ENCODE measurements around the gene MRPL19. TPM values are rescaled to one million over a fixed set of nuclear protein-coding genes. Genes with fewer than 3 reads are reported as not detected.

The MRPL19 gene
- polyA plus RNA-seq, 3 donors: 4.5 to 25.0 (median 25.0) TPM

- H2AFZ ChIP-seq (ENCODE audit: insufficient read depth, low read depth, low read length, poor library complexity, severe bottlenecking): no peak overlapping the region
- H3K9ac ChIP-seq (ENCODE audit: insufficient read depth, low read length, poor library complexity, severe bottlenecking): no peak overlapping the region
- no peaks in the 10 kb centered on the region for H4K20me1 ChIP-seq (ENCODE audit: insufficient read depth, low read length)
- WGBS (ENCODE audit: insufficient coverage): 100% methylated on average over 1 of the region's 4 CpGs
- H3K4me1 Mint-ChIP-seq: no peaks in the 10 kb centered on the region
- peaks cover 0 to 7% of the 10 kb centered on the region in 2 donors for H3K9me3 ChIP-seq (replicated peaks in 1 of 2; ENCODE audit: control insufficient read depth in 1 of 2, insufficient read depth in 1 of 2, low read length in 2 of 2)
- no peaks in the 10 kb centered on the region for H3K79me2 ChIP-seq (ENCODE audit: insufficient read depth, low read length)
- H3K4me2 ChIP-seq (replicated peaks; ENCODE audit: extremely low read depth, low read length, poor library complexity, severe bottlenecking): no peak overlapping the region
- no peak overlapping the region for H3K4me3 ChIP-seq (replicated peaks in 1 of 3; ENCODE audit: low read depth in 2 of 3, low read length in 3 of 3)
- intact Hi-C loops (cut with micrococcal nuclease): no loop called here
- H3K4me1 ChIP-seq (ENCODE audit: control insufficient read depth in 1 of 2, insufficient read depth in 2 of 2, low read length in 2 of 2): no peaks in the 10 kb centered on the region
- peaks cover 0 to 13% (median 6%) of the 10 kb centered on the region in 7 donors for H3K9me3 Mint-ChIP-seq
- no peak overlapping the region for H3K4me3 Mint-ChIP-seq
- H3K36me3 ChIP-seq (replicated peaks in 1 of 2; ENCODE audit: control insufficient read depth in 1 of 2, insufficient read depth in 2 of 2, low read length in 2 of 2): no peaks in the 10 kb centered on the region
- no peak overlapping the region for H3K27ac ChIP-seq (ENCODE audit: low read depth in 1 of 2, low read length in 2 of 2)
- TF ChIP-seq CTCF (IDR thresholded peaks at IDR 0.05): no peak
- H3K27ac Mint-ChIP-seq: no peak overlapping the region
- no peak for DNase-seq
- peaks cover 0 to 4% (median 3%) of the 10 kb centered on the region in 3 donors for H3K27me3 Mint-ChIP-seq (ENCODE audit: low read depth in 3 of 3)
- H3K27me3 ChIP-seq (ENCODE audit: control insufficient read depth in 2 of 2, insufficient read depth in 2 of 2, low read length in 2 of 2): no peaks in the 10 kb centered on the region
- H3K36me3 Mint-ChIP-seq: no peaks in the 10 kb centered on the region
Observed at GRCh38 chr2:75736276-75736675, 89.7 kb downstream of the MRPL19 start.

- peaks cover 0 to 14% (median 6%) of the 10 kb centered on the region in 7 donors for H3K9me3 Mint-ChIP-seq
- Histone ChIP-seq H3K27ac (ENCODE audit: low read depth in 1 of 2, low read length in 2 of 2) (no peak overlapping the region), H3K27me3 (ENCODE audit: control insufficient read depth in 2 of 2, insufficient read depth in 2 of 2, low read length in 2 of 2) (no peaks in the 10 kb centered on the region), H4K20me1 (ENCODE audit: insufficient read depth, low read length) (no peaks in the 10 kb centered on the region), H3K4me2 (replicated peaks; ENCODE audit: extremely low read depth, low read length, poor library complexity, severe bottlenecking) (no peak overlapping the region), H3K4me1 (ENCODE audit: control insufficient read depth in 1 of 2, insufficient read depth in 2 of 2, low read length in 2 of 2) (no peaks in the 10 kb centered on the region), H3K79me2 (ENCODE audit: insufficient read depth, low read length) (no peaks in the 10 kb centered on the region), H3K9me3 (replicated peaks in 1 of 2; ENCODE audit: control insufficient read depth in 1 of 2, insufficient read depth in 1 of 2, low read length in 2 of 2) (peaks cover 0 to 7% of the 10 kb centered on the region in 2 donors), H3K4me3 (replicated peaks in 1 of 3; ENCODE audit: low read depth in 2 of 3, low read length in 3 of 3) (no peak overlapping the region), H3K36me3 (replicated peaks in 1 of 2; ENCODE audit: control insufficient read depth in 1 of 2, insufficient read depth in 2 of 2, low read length in 2 of 2) (no peaks in the 10 kb centered on the region), H2AFZ (ENCODE audit: insufficient read depth, low read depth, low read length, poor library complexity, severe bottlenecking) (no peak overlapping the region), H3K9ac (ENCODE audit: insufficient read depth, low read length, poor library complexity, severe bottlenecking) (no peak overlapping the region)
- 90% methylated on average over 1 of the region's 1 CpG for WGBS (ENCODE audit: insufficient coverage)
- no peak for TF ChIP-seq CTCF (IDR thresholded peaks at IDR 0.05)
- intact Hi-C loops (cut with micrococcal nuclease): no loop called here
- H3K4me1 Mint-ChIP-seq: no peaks in the 10 kb centered on the region
- no peaks in the 10 kb centered on the region for H3K36me3 Mint-ChIP-seq
- no peak for DNase-seq
- peaks cover 0 to 3% (median 2%) of the 10 kb centered on the region in 3 donors for H3K27me3 Mint-ChIP-seq (ENCODE audit: low read depth in 3 of 3)
- no peak overlapping the region for H3K27ac Mint-ChIP-seq
- no peak overlapping the region for H3K4me3 Mint-ChIP-seq
Observed at GRCh38 chr2:75737961-75738360, 91.4 kb downstream of the MRPL19 start.

Small RNA genes lying within 50 kb of the gene (small RNA-seq; reads per million reads assigned to genes)
- gene RF00012 (ENCODE audit: insufficient read length, low read depth): not detected

Other genes with a start within 250 kb of the MRPL19 start
- not detected for gene EVA1A, start 85.8 kb upstream of the MRPL19 start, polyA plus RNA-seq
- gene GCFC2, start 64.1 kb downstream of the MRPL19 start, polyA plus RNA-seq: 10 to 100 TPM in 1 of 3 donors, 1 to 10 TPM in 2; 5.5 to 10.9 (median 9.0) TPM

Data from CD14-positive monocyte (primary cell).